ENCODE measurements around the gene PRR27.

PRR27 gene

DNA sequence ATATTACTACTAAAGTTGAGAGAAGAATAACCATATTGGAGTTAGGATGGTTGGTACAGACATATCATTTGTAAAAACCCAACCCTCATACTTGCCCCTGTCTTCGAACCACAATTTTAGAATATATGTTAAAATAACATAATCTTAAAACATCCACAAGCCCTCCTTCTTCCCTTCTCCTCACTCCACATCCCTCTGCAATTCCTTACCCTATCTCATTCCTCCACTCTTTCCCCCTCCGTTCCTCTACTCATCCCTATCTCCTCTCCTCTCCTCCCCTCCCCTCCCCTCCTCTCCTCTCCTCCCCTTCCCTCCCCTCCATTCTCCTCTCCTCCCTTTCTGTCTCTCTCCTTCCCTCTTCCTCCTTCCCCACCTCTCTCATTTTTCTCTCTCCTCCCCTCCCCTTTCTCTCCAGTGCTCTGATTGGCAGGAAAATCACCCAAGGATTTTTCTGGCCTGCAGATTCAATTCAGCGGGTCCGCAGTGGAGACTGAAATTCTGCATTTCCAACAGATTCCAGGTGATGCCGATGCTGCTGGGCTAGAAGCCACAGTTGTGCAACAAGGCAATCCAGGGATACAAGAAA, 24.1 kb downstream of the PRR27 start:
- no peaks in the 10 kb centered on the region for H3K36me3 ChIP-seq
- no peaks in the 10 kb centered on the region for H3K27me3 ChIP-seq
- no peaks in the 10 kb centered on the region for H3K4me1 ChIP-seq (ENCODE audit: control insufficient read depth in 1 of 2, insufficient read depth in 1 of 2, low read depth in 1 of 2, low read length in 1 of 2)
- TF ChIP-seq, protein P1, sequence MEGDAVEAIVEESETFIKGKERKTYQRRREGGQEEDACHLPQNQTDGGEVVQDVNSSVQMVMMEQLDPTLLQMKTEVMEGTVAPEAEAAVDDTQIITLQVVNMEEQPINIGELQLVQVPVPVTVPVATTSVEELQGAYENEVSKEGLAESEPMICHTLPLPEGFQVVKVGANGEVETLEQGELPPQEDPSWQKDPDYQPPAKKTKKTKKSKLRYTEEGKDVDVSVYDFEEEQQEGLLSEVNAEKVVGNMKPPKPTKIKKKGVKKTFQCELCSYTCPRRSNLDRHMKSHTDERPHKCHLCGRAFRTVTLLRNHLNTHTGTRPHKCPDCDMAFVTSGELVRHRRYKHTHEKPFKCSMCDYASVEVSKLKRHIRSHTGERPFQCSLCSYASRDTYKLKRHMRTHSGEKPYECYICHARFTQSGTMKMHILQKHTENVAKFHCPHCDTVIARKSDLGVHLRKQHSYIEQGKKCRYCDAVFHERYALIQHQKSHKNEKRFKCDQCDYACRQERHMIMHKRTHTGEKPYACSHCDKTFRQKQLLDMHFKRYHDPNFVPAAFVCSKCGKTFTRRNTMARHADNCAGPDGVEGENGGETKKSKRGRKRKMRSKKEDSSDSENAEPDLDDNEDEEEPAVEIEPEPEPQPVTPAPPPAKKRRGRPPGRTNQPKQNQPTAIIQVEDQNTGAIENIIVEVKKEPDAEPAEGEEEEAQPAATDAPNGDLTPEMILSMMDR (IDR thresholded peaks at IDR 0.05): no peak
- H3K27ac ChIP-seq: no peak overlapping the region
- H3K9me3 ChIP-seq: no peaks in the 10 kb centered on the region
- no peak overlapping the region for H3K4me3 ChIP-seq (ENCODE audit: low read depth in 1 of 2, low read length in 1 of 2)

DNA sequence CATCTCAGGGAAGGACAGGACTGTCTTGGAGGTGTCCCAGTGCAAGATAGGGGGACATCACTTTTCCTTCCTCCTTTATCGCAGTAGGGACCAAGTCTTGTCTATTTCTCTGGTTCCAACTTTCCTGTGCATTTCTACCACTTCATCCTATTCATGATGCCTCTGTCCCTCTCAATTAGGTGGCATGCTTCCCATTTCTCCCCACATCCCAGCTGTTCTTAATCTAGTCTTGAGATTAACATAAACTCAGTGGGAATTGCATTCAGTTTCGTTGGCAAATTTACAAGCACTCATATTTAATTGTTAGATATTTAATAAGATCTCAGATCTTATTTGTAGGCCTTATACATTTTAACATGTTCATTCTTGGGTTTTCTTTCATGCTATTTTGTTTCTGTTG, 25.8 kb downstream of the PRR27 start:
- Histone ChIP-seq H3K4me3 (ENCODE audit: low read depth in 1 of 2, low read length in 1 of 2) (no peak overlapping the region), H3K27me3 (no peaks in the 10 kb centered on the region), H3K4me1 (ENCODE audit: control insufficient read depth in 1 of 2, insufficient read depth in 1 of 2, low read depth in 1 of 2, low read length in 1 of 2) (no peaks in the 10 kb centered on the region), H3K27ac (no peak overlapping the region), H3K36me3 (no peaks in the 10 kb centered on the region), H3K9me3 (no peaks in the 10 kb centered on the region)
- TF ChIP-seq, protein P1 (IDR thresholded peaks at IDR 0.05): no peak

DNA sequence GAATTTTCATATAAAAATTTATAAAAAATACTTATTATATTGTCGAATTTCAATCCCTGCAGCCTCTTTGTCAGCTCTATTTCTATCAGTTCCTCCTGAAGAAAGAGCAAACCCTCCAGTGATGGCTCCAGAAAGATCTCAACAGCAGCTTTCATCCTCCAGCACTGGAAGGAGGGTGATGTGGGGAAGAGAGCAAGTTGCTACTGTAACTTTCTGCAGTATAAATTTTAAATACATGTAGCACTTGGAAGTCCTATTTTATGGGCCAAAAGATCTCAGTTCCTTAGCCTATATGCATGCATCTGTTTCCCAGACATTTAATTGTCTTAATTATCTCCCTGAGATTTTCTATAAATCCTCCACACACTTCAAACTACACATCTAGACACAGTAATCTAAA, 27.8 kb downstream of the PRR27 start:
- H3K27me3 ChIP-seq: no peaks in the 10 kb centered on the region
- TF ChIP-seq, protein P1 (IDR thresholded peaks at IDR 0.05): no peak
- no peak overlapping the region for H3K4me3 ChIP-seq (ENCODE audit: low read depth in 1 of 2, low read length in 1 of 2)
- no peak overlapping the region for H3K27ac ChIP-seq
- H3K4me1 ChIP-seq (ENCODE audit: control insufficient read depth in 1 of 2, insufficient read depth in 1 of 2, low read depth in 1 of 2, low read length in 1 of 2): no peaks in the 10 kb centered on the region
- H3K9me3 ChIP-seq: no peaks in the 10 kb centered on the region
- H3K36me3 ChIP-seq: no peaks in the 10 kb centered on the region

DNA sequence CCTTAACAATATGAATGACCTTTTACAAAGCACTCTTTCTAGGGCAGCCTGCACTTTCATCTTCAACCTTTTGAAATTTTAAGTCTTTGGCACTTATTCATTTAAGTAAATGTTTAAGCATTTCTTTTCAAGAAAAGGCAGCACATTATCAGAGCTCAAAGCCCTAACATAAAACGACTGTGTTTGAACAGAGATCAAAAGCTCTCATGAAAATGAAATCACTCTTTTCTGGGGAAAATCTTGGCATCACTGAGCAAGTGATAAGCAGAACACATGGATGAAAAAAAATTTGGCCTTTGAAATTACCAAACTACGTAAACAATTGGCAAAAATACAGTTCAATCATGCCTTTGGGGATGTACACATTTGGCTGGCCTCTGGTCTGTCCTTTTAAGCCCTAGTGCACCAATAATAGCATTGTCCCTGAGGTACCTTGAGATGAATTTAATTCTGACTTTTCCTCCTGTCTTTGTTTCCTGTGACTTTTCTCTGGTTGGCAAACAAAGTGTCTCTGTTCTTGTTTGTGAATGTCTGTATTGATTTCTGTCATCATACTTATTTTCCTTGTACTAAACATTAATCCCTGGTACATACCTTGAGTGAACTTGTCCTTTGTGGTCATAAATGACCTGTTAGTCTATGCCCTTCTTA, 28.6 kb downstream of the PRR27 start:
- H3K4me1 ChIP-seq (ENCODE audit: control insufficient read depth in 1 of 2, insufficient read depth in 1 of 2, low read depth in 1 of 2, low read length in 1 of 2): no peaks in the 10 kb centered on the region
- H3K4me3 ChIP-seq (ENCODE audit: low read depth in 1 of 2, low read length in 1 of 2): no peak overlapping the region
- H3K36me3 ChIP-seq: no peaks in the 10 kb centered on the region
- H3K9me3 ChIP-seq: no peaks in the 10 kb centered on the region
- TF ChIP-seq, protein P1 (IDR thresholded peaks at IDR 0.05): no peak
- no peak overlapping the region for H3K27ac ChIP-seq
- no peaks in the 10 kb centered on the region for H3K27me3 ChIP-seq

DNA sequence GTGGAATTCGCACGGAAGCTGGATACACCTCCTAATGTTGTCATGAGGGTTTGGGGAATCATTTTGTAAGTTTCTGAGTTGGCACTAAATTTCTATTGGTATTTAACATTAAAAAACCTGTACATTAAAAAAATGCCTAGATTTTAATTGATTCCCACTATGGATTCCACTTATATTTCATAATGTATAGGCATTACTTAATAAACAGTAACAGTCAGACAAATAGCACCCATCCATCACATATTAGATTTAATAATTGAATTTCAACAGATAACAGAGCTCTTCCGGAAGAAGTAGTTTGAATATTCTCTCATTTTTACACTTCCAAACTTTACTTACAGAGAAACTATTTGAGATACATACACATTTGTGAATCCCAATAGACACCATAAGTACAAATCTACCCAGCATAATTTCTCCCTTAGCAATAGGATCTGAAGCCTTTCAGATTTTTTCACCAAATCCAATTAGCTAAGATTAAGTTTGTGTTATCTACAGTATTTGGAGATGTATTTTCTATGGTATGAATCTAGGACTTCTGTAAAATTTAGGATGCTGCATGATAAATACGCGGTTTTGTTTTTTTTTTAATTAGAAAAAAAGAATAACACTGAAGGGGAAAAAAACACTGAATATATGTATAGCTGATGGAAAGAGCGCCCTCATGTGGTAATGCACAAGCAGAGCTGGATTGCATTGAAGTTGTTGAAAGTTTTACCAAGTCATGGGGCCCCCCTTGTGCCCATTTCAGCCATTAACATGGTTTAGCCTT, 29.3 kb downstream of the PRR27 start:
- Histone ChIP-seq H3K36me3 (no peaks in the 10 kb centered on the region), H3K4me1 (ENCODE audit: control insufficient read depth in 1 of 2, insufficient read depth in 1 of 2, low read depth in 1 of 2, low read length in 1 of 2) (no peaks in the 10 kb centered on the region), H3K4me3 (ENCODE audit: low read depth in 1 of 2, low read length in 1 of 2) (no peak overlapping the region), H3K9me3 (no peaks in the 10 kb centered on the region), H3K27ac (no peak overlapping the region), H3K27me3 (no peaks in the 10 kb centered on the region)
- TF ChIP-seq, protein P1 (IDR thresholded peaks at IDR 0.05): no peak

Data from neutrophil (primary cell).